Caki2 (cell line): ENCODE data around the gene CTDSPL. TPM values are rescaled to one million over a fixed set of nuclear protein-coding genes. Genes with fewer than 3 reads are reported as not detected.
A peak's percentile ranks its signal among the peaks of the same experiment; 100 is the strongest.
"Not testable (repeated sequence)": the region's sequence is repeated elsewhere in the genome, so short reads cannot be mapped to it uniquely, and the experiment has no call there.

Experiments
- DNase-seq: peaks from one replicate; pipeline ENCODE4 v3.0.0-alpha.2; 2015; ENCODE audit warnings: low read depth
- in situ Hi-C: cut with HindIII; loops from 2 replicates; pipeline ENCODE4 v1.10.0; 2016; ENCODE audit warnings: low sequenced_read_pairs, low pct_unique_long_range_greater_than_20kb, mixed read lengths
- total RNA-seq: library from RNA; depleted of rRNA; stranded (reverse); fragments of >200 nt; shearing (Covaris generic); gene quantifications from 2 replicates; pipeline ENCODE4 v1.2.3, GENCODE V29; 2014; ENCODE audit warnings: low replicate concordance

Gene CTDSPL
- total RNA-seq, 1 experiment from 2014 or later, result 36.4 TPM

GRCh38 chr3:37971467-37971866 lies 109.8 kb downstream of the CTDSPL start:
- no peak for DNase-seq
- in situ Hi-C loops, result no loop called here

- in situ Hi-C loops, DNase-seq: not testable (repeated sequence)
Observed at GRCh38 chr3:37972056-37972455, 110.4 kb downstream of the CTDSPL start.

GRCh38 chr3:37973246-37974054 lies 111.8 kb downstream of the CTDSPL start:
- in situ Hi-C loops, result no loop called here

GRCh38 chr3:37974121-37975083 lies 112.7 kb downstream of the CTDSPL start:
- in situ Hi-C loops, result no loop called here
- peak; percentile 28 for DNase-seq

More at GRCh38 chr3:37973246-37974054, 111.8 kb downstream of the CTDSPL start:
- DNase-seq, result no peak

GRCh38 chr3:37979541-37980461 lies 118.1 kb downstream of the CTDSPL start:
- DNase-seq, result no peak
- in situ Hi-C loops, result no loop called here

- DNase-seq, result no peak
- in situ Hi-C loops, result no loop called here
Observed at GRCh38 chr3:37980462-37981347, 119.0 kb downstream of the CTDSPL start.

GRCh38 chr3:37981348-37981664 lies 119.6 kb downstream of the CTDSPL start:
- DNase-seq, result no peak
- in situ Hi-C loops, result no loop called here

GRCh38 chr3:37982331-37982730 lies 120.7 kb downstream of the CTDSPL start:
- in situ Hi-C loops, result no loop called here
- DNase-seq, result no peak

- DNase-seq, result no peak
- in situ Hi-C loops, result no loop called here
Observed at GRCh38 chr3:37984051-37984450, 122.4 kb downstream of the CTDSPL start.

- DNase-seq, result no peak
- in situ Hi-C loops, result no loop called here
Observed at GRCh38 chr3:37984596-37984995, 122.9 kb downstream of the CTDSPL start.

- in situ Hi-C loops, result no loop called here
- no peak for DNase-seq
Observed at GRCh38 chr3:37985637-37986320, 124.1 kb downstream of the CTDSPL start.

GRCh38 chr3:37986479-37987314 lies 125.0 kb downstream of the CTDSPL start:
- in situ Hi-C loops, result no loop called here
- no peak for DNase-seq

- in situ Hi-C loops, result no loop called here
Observed at GRCh38 chr3:37987315-37987697, 125.6 kb downstream of the CTDSPL start.

GRCh38 chr3:37987751-37988179 lies 126.1 kb downstream of the CTDSPL start:
- DNase-seq, result no peak
- in situ Hi-C loops, result no loop called here

More at GRCh38 chr3:37987315-37987697, 125.6 kb downstream of the CTDSPL start:
- no peak for DNase-seq

- DNase-seq, in situ Hi-C loops: not testable (repeated sequence)
Observed at GRCh38 chr3:37988376-37988775, 126.7 kb downstream of the CTDSPL start.

- in situ Hi-C loops, result no loop called here
- no peak for DNase-seq
Observed at GRCh38 chr3:37988931-37989525, 127.3 kb downstream of the CTDSPL start.
